ENCODE data around the gene EIF4E2. TPM values are rescaled to one million over a fixed set of nuclear protein-coding genes. Genes with fewer than 3 reads are reported as not detected.

EIF4E2 gene
- total RNA-seq, 2 donors from 2014 or later, result 12.2 to 17.4 TPM

DNA sequence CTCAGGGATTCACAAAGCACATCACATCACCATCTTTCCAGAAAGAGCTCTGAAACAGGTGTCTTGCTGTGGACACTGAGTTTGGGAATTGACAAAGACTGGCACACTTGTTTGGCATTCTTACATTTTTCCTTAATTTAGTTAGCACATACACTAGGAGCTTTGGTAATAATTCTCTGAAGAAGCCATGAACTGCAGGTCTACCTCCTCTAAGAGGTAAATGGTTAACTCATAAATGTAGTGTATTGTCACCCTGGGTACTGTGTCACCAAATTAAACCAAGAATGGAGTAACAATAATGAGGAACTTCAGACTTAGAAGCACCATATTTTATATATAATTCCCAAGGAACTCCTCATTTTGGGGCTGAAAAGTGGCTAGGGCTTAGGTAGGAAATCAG, 22.6 kb downstream of the EIF4E2 start:
- peak; percentile 59 for ATAC-seq
- intact Hi-C loops (cut with DNase I), result no loop called here
- Histone ChIP-seq H3K4me3 (no peak overlapping the region), H3K27ac (peak overlapping the region in 2 of 4 donors; percentile 19 to 38), H3K4me1 (peaks cover 28% of the 10 kb centered on the region), H3K9me3 (no peaks in the 10 kb centered on the region), H3K36me3 (replicated peaks in 1 of 2; ENCODE audit: insufficient read depth in 1 of 2, low read depth in 2 of 2) (peaks cover 0 to 11% of the 10 kb centered on the region in 2 donors), H3K27me3 (no peaks in the 10 kb centered on the region)
- no peak for DNase-seq
- no peak for TF ChIP-seq POLR2A (IDR thresholded peaks at IDR 0.05)
- TF ChIP-seq, protein P1, sequence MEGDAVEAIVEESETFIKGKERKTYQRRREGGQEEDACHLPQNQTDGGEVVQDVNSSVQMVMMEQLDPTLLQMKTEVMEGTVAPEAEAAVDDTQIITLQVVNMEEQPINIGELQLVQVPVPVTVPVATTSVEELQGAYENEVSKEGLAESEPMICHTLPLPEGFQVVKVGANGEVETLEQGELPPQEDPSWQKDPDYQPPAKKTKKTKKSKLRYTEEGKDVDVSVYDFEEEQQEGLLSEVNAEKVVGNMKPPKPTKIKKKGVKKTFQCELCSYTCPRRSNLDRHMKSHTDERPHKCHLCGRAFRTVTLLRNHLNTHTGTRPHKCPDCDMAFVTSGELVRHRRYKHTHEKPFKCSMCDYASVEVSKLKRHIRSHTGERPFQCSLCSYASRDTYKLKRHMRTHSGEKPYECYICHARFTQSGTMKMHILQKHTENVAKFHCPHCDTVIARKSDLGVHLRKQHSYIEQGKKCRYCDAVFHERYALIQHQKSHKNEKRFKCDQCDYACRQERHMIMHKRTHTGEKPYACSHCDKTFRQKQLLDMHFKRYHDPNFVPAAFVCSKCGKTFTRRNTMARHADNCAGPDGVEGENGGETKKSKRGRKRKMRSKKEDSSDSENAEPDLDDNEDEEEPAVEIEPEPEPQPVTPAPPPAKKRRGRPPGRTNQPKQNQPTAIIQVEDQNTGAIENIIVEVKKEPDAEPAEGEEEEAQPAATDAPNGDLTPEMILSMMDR (IDR thresholded peaks at IDR 0.05), result no peak

DNA sequence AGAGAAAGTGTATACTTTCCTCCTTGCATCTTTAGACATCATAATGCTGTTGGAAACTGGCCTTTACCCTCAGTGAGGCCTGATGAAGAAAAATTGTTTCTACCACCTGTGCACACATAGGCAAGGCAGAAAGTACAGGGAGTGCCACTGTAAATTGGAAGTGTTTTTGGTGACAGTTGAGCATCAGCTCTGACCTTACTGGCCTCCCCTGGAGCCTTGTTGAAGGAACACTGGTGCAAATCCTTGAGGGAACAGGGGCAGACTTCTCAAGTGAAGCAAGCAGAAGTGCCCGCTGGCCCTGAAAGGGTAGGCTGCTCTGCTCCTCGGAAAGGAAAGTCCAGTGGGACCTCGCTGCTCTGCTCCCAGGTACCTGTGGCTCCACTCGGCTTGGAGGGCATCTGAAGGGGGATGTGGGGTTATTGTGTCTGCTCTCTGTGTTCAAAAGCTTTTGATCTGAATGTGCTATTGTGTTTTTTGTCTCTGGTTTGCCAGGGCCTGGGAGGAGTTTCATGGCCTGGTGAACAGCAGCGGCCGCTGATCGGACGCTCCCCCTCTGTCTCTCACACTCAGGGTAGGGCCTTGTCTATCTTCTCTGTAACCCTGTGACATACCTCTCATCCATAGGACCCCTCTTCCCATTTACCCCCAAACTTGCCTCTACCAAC, 23.4 kb downstream of the EIF4E2 start:
- Histone ChIP-seq H3K27me3 (no peaks in the 10 kb centered on the region), H3K36me3 (replicated peaks in 1 of 2; ENCODE audit: insufficient read depth in 1 of 2, low read depth in 2 of 2) (peaks cover 0 to 7% of the 10 kb centered on the region in 2 donors), H3K4me1 (peaks cover 32% of the 10 kb centered on the region), H3K27ac (peak overlapping the region in 1 of 4 donors; percentile 38), H3K4me3 (no peak overlapping the region), H3K9me3 (no peaks in the 10 kb centered on the region)
- ATAC-seq, result no peak
- DNase-seq, result no peak
- intact Hi-C loops (cut with DNase I), result no loop called here
- 89 to 92% methylated on average over 8 of the region's 8 CpGs for WGBS, 2 donors
- TF ChIP-seq, protein P1 (IDR thresholded peaks at IDR 0.05), result no peak
- TF ChIP-seq POLR2A (IDR thresholded peaks at IDR 0.05), result no peak

DNA sequence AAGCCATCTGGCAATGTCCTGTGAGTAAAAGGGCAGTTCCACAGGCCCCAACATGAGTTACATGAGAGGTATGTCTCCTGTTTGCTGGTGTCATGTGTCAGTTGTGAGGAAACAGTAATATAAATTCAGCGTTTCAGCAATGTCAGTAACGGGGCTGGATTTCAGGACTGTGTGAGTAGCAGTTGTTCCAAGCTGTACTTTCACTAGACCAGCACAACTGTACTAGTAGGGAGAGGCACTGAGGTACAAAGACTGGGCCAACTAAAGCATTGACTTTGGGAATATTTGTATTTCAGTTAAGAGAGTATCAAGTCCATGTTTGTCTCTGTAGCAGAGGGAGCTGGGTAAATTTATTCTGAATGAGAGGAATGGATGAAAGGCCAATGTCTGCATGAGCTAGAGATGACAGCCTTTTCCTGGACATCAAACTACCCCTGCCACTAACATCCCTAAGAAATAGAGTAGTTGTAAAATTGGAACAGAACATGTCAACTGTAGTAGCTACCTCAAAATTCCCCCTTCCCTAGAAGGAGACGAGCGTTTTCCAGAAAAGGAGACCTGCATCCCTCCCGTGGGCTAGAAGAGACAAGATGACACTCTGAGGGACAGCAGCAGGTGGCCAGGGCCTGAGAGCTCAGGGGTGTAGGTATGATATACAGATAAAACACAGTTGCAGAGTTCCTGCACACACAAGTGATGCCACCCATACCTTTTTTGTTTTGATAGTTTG, 24.4 kb downstream of the EIF4E2 start:
- no peak for DNase-seq
- Histone ChIP-seq H3K4me3 (no peak overlapping the region), H3K9me3 (no peaks in the 10 kb centered on the region), H3K4me1 (peaks cover 39% of the 10 kb centered on the region), H3K27ac (no peak overlapping the region), H3K36me3 (replicated peaks in 1 of 2; ENCODE audit: insufficient read depth in 1 of 2, low read depth in 2 of 2) (peaks cover 0 to 2% of the 10 kb centered on the region in 2 donors), H3K27me3 (no peaks in the 10 kb centered on the region)
- intact Hi-C loops (cut with DNase I), result no loop called here
- WGBS, 2 donors, result 85 to 91% methylated on average over 4 to 5 of the region's 5 CpGs
- no peak for ATAC-seq
- TF ChIP-seq POLR2A (IDR thresholded peaks at IDR 0.05), result no peak
- TF ChIP-seq, protein P1 (IDR thresholded peaks at IDR 0.05), result no peak

DNA sequence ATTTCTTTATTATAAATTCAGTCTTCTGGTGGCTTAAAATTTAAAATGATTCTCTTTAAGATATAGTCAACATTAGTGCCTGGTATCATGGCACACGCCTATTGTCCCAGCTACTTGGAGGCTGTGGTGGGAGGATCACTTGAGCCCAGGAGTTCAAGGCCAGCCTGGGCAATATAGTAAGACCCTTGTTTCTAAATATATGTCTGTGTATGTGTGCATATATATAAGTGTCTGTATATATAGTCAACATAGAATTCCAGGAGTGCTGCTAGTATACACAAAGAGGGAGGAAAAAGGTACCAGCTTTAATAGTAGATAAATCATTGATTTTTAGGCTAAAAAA, 24.9 kb downstream of the EIF4E2 start:
- intact Hi-C loops (cut with DNase I), result no loop called here
- TF ChIP-seq, protein P1 (IDR thresholded peaks at IDR 0.05), result no peak
- TF ChIP-seq POLR2A (IDR thresholded peaks at IDR 0.05), result no peak
- WGBS, 2 donors, result 94 to 96% methylated on average over 1 of the region's 1 CpG
- no peak overlapping the region for H3K4me3 ChIP-seq
- H3K9me3 ChIP-seq, result no peaks in the 10 kb centered on the region
- no peak for ATAC-seq
- H3K27me3 ChIP-seq, result no peaks in the 10 kb centered on the region
- no peak overlapping the region for H3K27ac ChIP-seq
- H3K4me1 ChIP-seq, result peaks cover 42% of the 10 kb centered on the region
- no peaks in the 10 kb centered on the region for H3K36me3 ChIP-seq (replicated peaks in 1 of 2; ENCODE audit: insufficient read depth in 1 of 2, low read depth in 2 of 2)
- no peak for DNase-seq
